ENCODE results near the gene ZNF226. TPM values are rescaled to one million over a fixed set of nuclear protein-coding genes. Genes with fewer than 3 reads are reported as not detected.

ZNF226 gene
- polyA plus RNA-seq, 2 of the 4 experiments (the other 2 are of a cell fraction): 26.8 to 53.2 TPM

- H3K9me3 ChIP-seq: peaks cover 73% of the 10 kb centered on the region
- ATAC-seq: no peak
- TF ChIP-seq BHLHE40 (IDR thresholded peaks at IDR 0.05; ENCODE audit: low read depth, low read length) (no peak), KDM5A (IDR thresholded peaks at IDR 0.05) (no peak), RFX5 (IDR thresholded peaks at IDR 0.05) (no peak), HEYL (CRISPR knock-in tag; IDR thresholded peaks at IDR 0.05) (no peak), POLR2AphosphoS2 (conservative IDR thresholded peaks at IDR 0.05; ENCODE audit: low read length) (no peak), RAD21 (conservative IDR thresholded peaks at IDR 0.05 in 1 of 2, IDR thresholded peaks at IDR 0.05 in 1 of 2) (no peak), JUNB (IDR thresholded peaks at IDR 0.05) (no peak), ZC3H11A (IDR thresholded peaks at IDR 0.05) (no peak)
- ChIA-PET CTCF (no interaction called here), POLR2A (no interaction called here)
- H3K27ac ChIP-seq: no peak overlapping the region
- H3K4me1 ChIP-seq: no peaks in the 10 kb centered on the region
- no peak for FAIRE-seq
- 70% methylated on average over 10 of the region's 10 CpGs for WGBS (ENCODE audit: missing lambda C conversion rate)
- H3K4me2 ChIP-seq: no peak overlapping the region
- no peak overlapping the region for H3K4me3 ChIP-seq
- no peak for DNase-seq (ENCODE audit: low read depth in 1 of 2, low spot score in 1 of 2)
Measured at GRCh38 chr19:44182145-44182544, 17.2 kb downstream of the ZNF226 start.

- no peak overlapping the region for H3K4me3 ChIP-seq
- peaks cover 39% of the 10 kb centered on the region; the same call in 2 of the 3 replicates for H3K9me3 ChIP-seq
- no peak for DNase-seq (ENCODE audit: low read depth in 1 of 2, low spot score in 1 of 2)
- CTCF ChIA-PET: no interaction called here
- POLR2A ChIA-PET: no interaction called here
- ATAC-seq: no peak
- 83% methylated on average over 6 of the region's 6 CpGs for WGBS (ENCODE audit: missing lambda C conversion rate)
- no peak for FAIRE-seq
- no peak overlapping the region for H3K4me2 ChIP-seq
- no peak for TF ChIP-seq CHD4 (IDR thresholded peaks at IDR 0.05; ENCODE audit: borderline replicate concordance)
- no peak for TF ChIP-seq SREBF2 (IDR thresholded peaks at IDR 0.05)
- TF ChIP-seq ZNF302 (CRISPR knock-in tag; IDR thresholded peaks at IDR 0.05): no peak
- TF ChIP-seq HES2 (IDR thresholded peaks at IDR 0.05): no peak
- TF ChIP-seq FOXS1 (CRISPR knock-in tag; IDR thresholded peaks at IDR 0.05): no peak
- H3K4me1 ChIP-seq: no peaks in the 10 kb centered on the region
- H3K27ac ChIP-seq: no peak overlapping the region
Measured at GRCh38 chr19:44190020-44190419, 25.1 kb downstream of the ZNF226 start.

GRCh38 chr19:44192127-44192526, 27.2 kb downstream of the ZNF226 start:
- ChIA-PET POLR2A (no interaction called here), CTCF (no interaction called here)
- no peak overlapping the region for H3K4me2 ChIP-seq
- H3K27ac ChIP-seq: no peak overlapping the region
- FAIRE-seq: no peak
- TF ChIP-seq GATA3 (IDR thresholded peaks at IDR 0.05; ENCODE audit: borderline replicate concordance) (no peak), FOXS1 (CRISPR knock-in tag; IDR thresholded peaks at IDR 0.05) (no peak), REST (IDR thresholded peaks at IDR 0.05) (no peak), RNF2 (IDR thresholded peaks at IDR 0.05; ENCODE audit: borderline replicate concordance, low read depth) (no peak), CHD4 (IDR thresholded peaks at IDR 0.05; ENCODE audit: borderline replicate concordance) (no peak), NFE2L2 (conservative IDR thresholded peaks at IDR 0.05; ENCODE audit: low read length) (no peak), TFCP2L1 (CRISPR knock-in tag; IDR thresholded peaks at IDR 0.05) (no peak), MYC (IDR thresholded peaks at IDR 0.05; ENCODE audit: borderline replicate concordance, low read length) (no peak)
- no peaks in the 10 kb centered on the region for H3K4me1 ChIP-seq
- ATAC-seq: no peak
- peaks cover 35% of the 10 kb centered on the region; the same call in 2 of the 3 replicates for H3K9me3 ChIP-seq
- H3K4me3 ChIP-seq: no peak overlapping the region
- DNase-seq (ENCODE audit: low read depth in 1 of 2, low spot score in 1 of 2): no peak
- WGBS (ENCODE audit: missing lambda C conversion rate): 34% methylated on average over 5 of the region's 5 CpGs

- Histone ChIP-seq H3K4me3 (no peak overlapping the region), H3K4me2 (no peak overlapping the region), H3K9me3 (peaks cover 32% of the 10 kb centered on the region), H3K27ac (no peak overlapping the region), H3K4me1 (no peaks in the 10 kb centered on the region)
- ChIA-PET CTCF (no interaction called here), POLR2A (no interaction called here)
- TF ChIP-seq ZNF302 (CRISPR knock-in tag; IDR thresholded peaks at IDR 0.05) (no peak), JUN (IDR thresholded peaks at IDR 0.05) (no peak), CBX8 (IDR thresholded peaks at IDR 0.05) (no peak), RFX5 (IDR thresholded peaks at IDR 0.05) (no peak), REST (IDR thresholded peaks at IDR 0.05) (no peak), CEBPB (IDR thresholded peaks at IDR 0.05) (no peak), ZFP36 (IDR thresholded peaks at IDR 0.05; ENCODE audit: borderline replicate concordance, partially characterized antibody) (no peak), CBX2 (IDR thresholded peaks at IDR 0.05; ENCODE audit: borderline replicate concordance, low read depth) (no peak), HES2 (IDR thresholded peaks at IDR 0.05) (no peak)
- ATAC-seq (no peak), FAIRE-seq (peak; percentile 46), DNase-seq (ENCODE audit: low read depth in 1 of 2, low spot score in 1 of 2) (no peak)
Measured at GRCh38 chr19:44196772-44197171, 31.9 kb downstream of the ZNF226 start.

Data from A549 (cell line).